Type B pancreatic cell (in vitro differentiated cells): Measurements from ENCODE around the gene CCDC149. TPM values are rescaled to one million over a fixed set of nuclear protein-coding genes. Genes with fewer than 3 reads are reported as not detected.

Experiments used
- DNase-seq: peaks from one replicate; pipeline ENCODE4 v3.0.0; 2021; ENCODE audit warnings: mixed read lengths; ENCODE audit not compliant: unreplicated experiment; ENCODE audit errors: extremely low spot score
- H3K27ac Mint-ChIP-seq: 2 replicates; pipeline ENCODE4 v1.8.0; 2021; ENCODE audit warnings: mild to moderate bottlenecking, mixed read lengths
- H3K27me3 Mint-ChIP-seq: 2 replicates; pipeline ENCODE4 v1.8.0; 2021; ENCODE audit warnings: mixed read lengths
- H3K36me3 Mint-ChIP-seq: 2 replicates; pipeline ENCODE4 v1.8.0; 2021; ENCODE audit warnings: mixed read lengths
- H3K4me1 Mint-ChIP-seq: one replicate; pipeline ENCODE4 v1.8.0; 2021; ENCODE audit warnings: mixed read lengths; ENCODE audit not compliant: unreplicated experiment
- H3K4me3 Mint-ChIP-seq: 2 replicates; pipeline ENCODE4 v1.8.0; 2021; ENCODE audit warnings: mild to moderate bottlenecking, mixed read lengths
- H3K9me3 Mint-ChIP-seq: 2 replicates; pipeline ENCODE4 v1.8.0; 2021; ENCODE audit warnings: mixed read lengths
- total RNA-seq: library from RNA; stranded (reverse); gene quantifications from 2 replicates; pipeline ENCODE4 v1.2.1, GENCODE V29; 2021; ENCODE audit warnings: low replicate concordance
- TF ChIP-seq, protein P1 (sequence below): fragments of 200-600 bp; sonication (generic); conservative IDR thresholded peaks from 2 replicates; pipeline ENCODE4 v1.5.0; 2021; ENCODE audit warnings: antibody characterized with exemption, mild to moderate bottlenecking

CCDC149 gene
- total RNA-seq, 1 donor from 2014 or later: 8.8 TPM

DNA sequence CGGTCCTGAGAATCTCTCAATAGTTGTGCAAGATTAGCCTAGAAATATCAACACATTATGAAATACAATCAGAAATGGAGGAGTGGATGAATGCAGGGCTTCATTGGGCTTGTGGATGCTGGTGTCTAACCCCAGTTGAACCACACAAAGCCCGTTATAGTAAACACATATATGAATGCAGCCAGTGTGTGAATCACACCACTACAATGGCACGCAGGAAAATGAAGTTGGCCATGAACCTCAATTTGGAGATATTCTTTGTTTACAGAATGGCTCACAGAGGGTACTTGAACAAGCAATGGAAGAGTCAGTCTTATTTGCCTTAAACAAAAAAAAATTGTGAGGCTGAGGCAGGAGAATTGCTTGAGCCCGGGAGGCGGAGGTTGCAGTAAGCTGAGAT lies 59.7 kb downstream of the CCDC149 start:
- no peak for DNase-seq

DNA sequence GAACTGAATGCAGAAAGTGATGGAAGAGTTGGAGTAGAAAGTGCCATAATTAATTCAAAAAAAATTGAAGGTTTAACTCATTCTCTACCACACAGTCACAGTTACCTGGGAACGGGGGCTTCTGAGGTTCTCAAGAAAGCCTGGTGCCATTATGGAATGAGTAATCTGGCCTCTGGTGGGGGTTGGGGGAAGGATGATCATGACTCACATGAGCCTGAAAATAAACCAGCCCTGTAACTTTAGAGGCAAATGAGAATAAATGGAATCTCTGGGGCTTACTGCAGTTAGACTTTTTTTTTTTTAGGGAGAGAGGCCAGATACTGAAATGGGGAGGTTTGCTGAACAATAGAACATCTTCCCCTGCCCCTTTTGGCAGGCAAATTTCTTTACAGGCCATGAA lies 62.2 kb downstream of the CCDC149 start:
- TF ChIP-seq, protein P1, sequence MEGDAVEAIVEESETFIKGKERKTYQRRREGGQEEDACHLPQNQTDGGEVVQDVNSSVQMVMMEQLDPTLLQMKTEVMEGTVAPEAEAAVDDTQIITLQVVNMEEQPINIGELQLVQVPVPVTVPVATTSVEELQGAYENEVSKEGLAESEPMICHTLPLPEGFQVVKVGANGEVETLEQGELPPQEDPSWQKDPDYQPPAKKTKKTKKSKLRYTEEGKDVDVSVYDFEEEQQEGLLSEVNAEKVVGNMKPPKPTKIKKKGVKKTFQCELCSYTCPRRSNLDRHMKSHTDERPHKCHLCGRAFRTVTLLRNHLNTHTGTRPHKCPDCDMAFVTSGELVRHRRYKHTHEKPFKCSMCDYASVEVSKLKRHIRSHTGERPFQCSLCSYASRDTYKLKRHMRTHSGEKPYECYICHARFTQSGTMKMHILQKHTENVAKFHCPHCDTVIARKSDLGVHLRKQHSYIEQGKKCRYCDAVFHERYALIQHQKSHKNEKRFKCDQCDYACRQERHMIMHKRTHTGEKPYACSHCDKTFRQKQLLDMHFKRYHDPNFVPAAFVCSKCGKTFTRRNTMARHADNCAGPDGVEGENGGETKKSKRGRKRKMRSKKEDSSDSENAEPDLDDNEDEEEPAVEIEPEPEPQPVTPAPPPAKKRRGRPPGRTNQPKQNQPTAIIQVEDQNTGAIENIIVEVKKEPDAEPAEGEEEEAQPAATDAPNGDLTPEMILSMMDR: no peak

More for the DNA sequence above, 59.7 kb downstream of the CCDC149 start:
- peaks cover 11% of the 10 kb centered on the region for H3K36me3 Mint-ChIP-seq
- H3K27me3 Mint-ChIP-seq: peaks cover 8% of the 10 kb centered on the region
- peaks cover 35% of the 10 kb centered on the region for H3K4me1 Mint-ChIP-seq
- TF ChIP-seq, protein P1: no peak
- H3K9me3 Mint-ChIP-seq: peaks cover 5% of the 10 kb centered on the region
- H3K4me3 Mint-ChIP-seq: no peak overlapping the region
- no peak overlapping the region for H3K27ac Mint-ChIP-seq

DNA sequence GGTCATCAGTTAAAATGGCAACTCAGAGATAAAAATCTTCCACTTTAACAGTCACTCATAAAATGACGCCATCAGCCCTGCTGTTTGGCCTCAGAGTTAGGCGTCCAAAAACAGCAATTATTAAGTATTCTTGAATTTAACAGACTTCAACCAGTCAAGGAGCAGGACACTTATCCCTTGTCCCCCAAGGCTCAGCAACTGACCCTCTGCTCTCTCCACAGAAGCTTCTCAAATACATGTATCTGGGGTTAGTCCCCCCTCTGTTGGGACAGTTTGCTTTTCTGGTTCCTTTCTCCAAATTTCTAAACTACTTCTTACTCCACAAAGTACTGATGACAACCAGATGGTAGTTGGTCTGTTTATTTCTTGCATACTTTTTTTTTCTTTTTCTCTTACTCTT lies 63.1 kb downstream of the CCDC149 start:
- peaks cover 5% of the 10 kb centered on the region for H3K27me3 Mint-ChIP-seq
- DNase-seq: no peak
- H3K4me1 Mint-ChIP-seq: peaks cover 20% of the 10 kb centered on the region
- TF ChIP-seq, protein P1: no peak
- H3K36me3 Mint-ChIP-seq: peaks cover 11% of the 10 kb centered on the region
- peaks cover 5% of the 10 kb centered on the region for H3K9me3 Mint-ChIP-seq
- H3K27ac Mint-ChIP-seq: no peak overlapping the region
- H3K4me3 Mint-ChIP-seq: no peak overlapping the region

More for the DNA sequence above, 62.2 kb downstream of the CCDC149 start:
- DNase-seq: no peak
- no peak overlapping the region for H3K27ac Mint-ChIP-seq
- H3K27me3 Mint-ChIP-seq: peaks cover 5% of the 10 kb centered on the region
- peaks cover 20% of the 10 kb centered on the region for H3K4me1 Mint-ChIP-seq
- H3K4me3 Mint-ChIP-seq: no peak overlapping the region
- peaks cover 11% of the 10 kb centered on the region for H3K36me3 Mint-ChIP-seq
- peaks cover 5% of the 10 kb centered on the region for H3K9me3 Mint-ChIP-seq

DNA sequence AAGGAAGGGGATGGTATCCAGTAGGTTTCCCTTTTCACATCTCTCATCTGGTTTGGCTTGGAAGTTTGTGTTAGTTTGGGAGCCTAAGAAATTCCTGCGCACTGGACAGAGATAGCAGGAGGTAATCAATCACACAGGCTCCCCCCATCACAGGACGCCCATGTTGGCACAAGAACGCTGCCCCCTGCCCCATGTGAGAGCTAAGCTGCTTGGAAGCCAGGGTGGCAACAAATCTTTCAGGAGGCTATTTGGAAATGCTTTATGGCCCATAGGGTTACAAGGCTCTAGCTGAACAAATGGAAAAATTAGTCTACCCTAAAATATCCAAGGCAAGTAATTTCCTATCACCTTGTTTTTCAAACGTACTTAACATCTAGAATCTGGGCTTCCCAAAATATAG lies 63.5 kb downstream of the CCDC149 start:
- peaks cover 5% of the 10 kb centered on the region for H3K27me3 Mint-ChIP-seq
- peaks cover 11% of the 10 kb centered on the region for H3K36me3 Mint-ChIP-seq
- H3K9me3 Mint-ChIP-seq: peaks cover 5% of the 10 kb centered on the region
- no peak for DNase-seq
- H3K4me1 Mint-ChIP-seq: peaks cover 20% of the 10 kb centered on the region
- H3K27ac Mint-ChIP-seq: no peak overlapping the region
- TF ChIP-seq, protein P1: no peak
- H3K4me3 Mint-ChIP-seq: no peak overlapping the region

DNA sequence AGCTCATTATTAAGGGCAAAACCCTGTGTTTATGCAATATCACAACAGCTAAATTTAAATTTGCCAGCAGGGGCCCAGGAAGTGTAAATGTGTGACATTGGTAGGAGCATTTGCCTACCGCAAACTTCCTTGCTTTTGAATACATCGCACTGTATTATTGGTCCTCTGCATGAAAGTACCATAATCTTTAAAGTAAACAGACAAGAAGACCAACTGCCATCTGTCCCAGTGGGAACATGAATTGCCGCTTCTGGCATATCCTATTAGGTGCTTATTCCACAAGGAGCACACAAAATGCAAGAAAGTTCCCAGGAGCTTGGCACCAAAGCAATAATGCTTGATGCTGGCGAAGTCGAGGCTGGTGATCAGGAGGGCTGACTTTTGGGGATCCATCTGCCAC lies 66.1 kb downstream of the CCDC149 start:
- H3K36me3 Mint-ChIP-seq: peaks cover 5% of the 10 kb centered on the region
- peaks cover 13% of the 10 kb centered on the region for H3K4me1 Mint-ChIP-seq

More for the DNA sequence above, 66.1 kb downstream of the CCDC149 start:
- TF ChIP-seq, protein P1: no peak
- Mint-ChIP-seq H3K27me3 (no peaks in the 10 kb centered on the region), H3K27ac (no peak overlapping the region), H3K4me3 (no peak overlapping the region), H3K9me3 (no peaks in the 10 kb centered on the region)
- no peak for DNase-seq
